Uterus (tissue), 2 donors: Measurements from ENCODE around the gene TMEM94.

Experiments used
- CTCF ChIP-seq, 4 experiments: fragments of 200-600 bp in 2 of 4; fragments of 450-650 bp in 2 of 4; sonication (generic) in 2 of 4; IDR thresholded peaks; one replicate each; pipeline ENCODE4 v1.5.1; 2016 to 2019; ENCODE audit warnings: antibody characterized with exemption in 4 of 4, mild to moderate bottlenecking in 2 of 4, moderate library complexity in 1 of 4
- POLR2A ChIP-seq, 2 donors: fragments of 450-650 bp; IDR thresholded peaks; one replicate each; pipeline ENCODE4 v1.6.1; 2016; ENCODE audit warnings: antibody characterized with exemption in 2 of 2, mild to moderate bottlenecking in 1 of 2, moderate library complexity in 1 of 2

- TF ChIP-seq CTCF (IDR thresholded peaks at IDR 0.05): no peak
- no peak for TF ChIP-seq POLR2A (IDR thresholded peaks at IDR 0.05)
These were observed 83.7 kb downstream of the TMEM94 start for GRCh38 chr17:75539967-75540729.
